Ovary (tissue), 3 donors: ENCODE data around the gene TPM4.

Experiments used
- CTCF ChIP-seq, 3 donors: fragments of 450-650 bp in 2 of 3; fragments of 200-600 bp in 1 of 3; IDR thresholded peaks; one replicate each; pipeline versions ENCODE4 v1.5.1 to v1.8.0; 2016 to 2022; ENCODE audit warnings: antibody characterized with exemption in 3 of 3, mild to moderate bottlenecking in 1 of 3
- EP300 ChIP-seq: sonication (generic); formaldehyde crosslinking; IDR thresholded peaks from one replicate; pipeline ENCODE4 v1.6.1; 2017; ENCODE audit warnings: antibody characterized with exemption
- POLR2A ChIP-seq: fragments of 450-650 bp; IDR thresholded peaks from one replicate; pipeline ENCODE4 v1.6.1; 2017; ENCODE audit warnings: antibody characterized with exemption, mild to moderate bottlenecking, moderate library complexity
- donor health status: DM: no; HTN: no; CAD: no.

GRCh38 chr19:16121141-16121540 is 44.8 kb downstream of the TPM4 start:
- TF ChIP-seq POLR2A (no peak), CTCF (IDR thresholded peaks at IDR 0.05) (no peak), EP300 (no peak)
